Measurements from ENCODE around the gene KCNK15.
"Not testable (repeated sequence)": the region's sequence is repeated elsewhere in the genome, so short reads cannot be mapped to it uniquely, and the experiment has no call there.

Gene KCNK15

DNA sequence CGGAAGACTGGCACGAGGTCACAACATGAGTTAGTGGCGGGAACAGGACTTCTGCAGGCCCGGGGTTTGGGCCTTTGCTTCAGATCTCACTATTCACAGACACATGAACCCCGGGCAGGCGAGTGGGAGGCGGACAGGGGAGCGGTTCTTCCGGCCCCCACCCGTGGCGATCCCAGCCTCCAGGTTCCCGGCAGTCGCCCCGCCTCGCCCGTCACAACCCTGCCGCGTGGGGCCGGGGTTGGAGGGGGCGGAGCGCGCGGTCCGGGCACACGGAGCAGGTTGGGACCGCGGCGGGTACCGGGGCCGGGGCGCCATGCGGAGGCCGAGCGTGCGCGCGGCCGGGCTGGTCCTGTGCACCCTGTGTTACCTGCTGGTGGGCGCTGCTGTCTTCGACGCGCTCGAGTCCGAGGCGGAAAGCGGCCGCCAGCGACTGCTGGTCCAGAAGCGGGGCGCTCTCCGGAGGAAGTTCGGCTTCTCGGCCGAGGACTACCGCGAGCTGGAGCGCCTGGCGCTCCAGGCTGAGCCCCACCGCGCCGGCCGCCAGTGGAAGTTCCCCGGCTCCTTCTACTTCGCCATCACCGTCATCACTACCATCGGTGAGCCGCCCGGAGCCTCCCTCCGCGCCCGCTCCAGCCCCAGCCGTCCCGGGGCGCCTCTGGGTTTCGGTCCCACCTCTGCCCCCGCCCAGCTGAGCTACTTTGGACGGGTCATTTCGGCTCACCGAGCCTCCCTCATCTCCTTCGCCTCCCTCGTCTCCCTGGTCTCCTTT is at the start of gene KCNK15:
Gene KCNK15 (plus strand): TSS at position 268 of the 769 bp plus-strand sequence. CDS start 46 bp downstream, at position 314.
- Histone ChIP-seq H3K9me3 (ENCODE audit: control insufficient read depth in 1 of 2, low read length in 2 of 2) (no peaks in the 10 kb centered on the region), H3K4me3 (ENCODE audit: low read depth in 1 of 2, low read length in 2 of 2) (peak within 1 kb of the TSS; percentile 46 to 61), H3K9ac (ENCODE audit: low read depth in 1 of 2, low read length in 2 of 2) (peak within 1 kb of the TSS in 1 of 2 donors; percentile 11), H3K27ac (ENCODE audit: low read depth, low read length) (no peak within 1 kb of the TSS), H3K27me3 (ENCODE audit: control insufficient read depth in 1 of 2, insufficient read depth in 2 of 2, low read length in 2 of 2) (peaks cover 0 to 9% of the 10 kb centered on the region in 2 donors), H3K4me1 (ENCODE audit: control insufficient read depth in 1 of 2, insufficient read depth in 2 of 2, low read length in 2 of 2) (peaks cover 13 to 19% of the 10 kb centered on the region in 2 donors), H3K36me3 (ENCODE audit: control insufficient read depth in 1 of 2, insufficient read depth in 2 of 2, low read length in 2 of 2) (no peaks in the 10 kb centered on the region)

DNA sequence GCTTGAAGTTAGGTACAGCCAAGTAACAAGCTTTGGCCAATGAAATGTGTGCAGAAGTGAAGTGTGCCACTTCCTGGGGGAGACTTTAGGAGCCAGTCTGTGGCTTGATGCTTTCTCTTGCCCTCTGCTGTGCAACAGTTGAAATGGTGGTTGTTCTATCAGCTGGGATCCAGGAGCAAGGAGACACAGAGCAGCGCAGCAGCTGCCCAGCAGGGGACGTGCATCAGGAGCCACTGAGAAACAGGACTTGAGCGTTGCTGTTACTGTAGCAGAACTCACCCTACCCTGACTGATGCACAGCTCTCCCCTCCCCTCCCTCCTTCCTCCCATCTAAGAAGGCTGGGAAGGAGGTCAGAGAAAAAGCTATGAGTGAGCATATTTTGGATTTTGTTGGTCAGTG is 49.4 kb upstream of the KCNK15 start:
- Histone ChIP-seq H3K4me3 (ENCODE audit: low read depth in 1 of 2, low read length in 2 of 2) (no peak overlapping the region), H3K27ac (ENCODE audit: low read depth, low read length) (no peak overlapping the region), H3K9ac (ENCODE audit: low read depth in 1 of 2, low read length in 2 of 2) (no peak overlapping the region)

DNA sequence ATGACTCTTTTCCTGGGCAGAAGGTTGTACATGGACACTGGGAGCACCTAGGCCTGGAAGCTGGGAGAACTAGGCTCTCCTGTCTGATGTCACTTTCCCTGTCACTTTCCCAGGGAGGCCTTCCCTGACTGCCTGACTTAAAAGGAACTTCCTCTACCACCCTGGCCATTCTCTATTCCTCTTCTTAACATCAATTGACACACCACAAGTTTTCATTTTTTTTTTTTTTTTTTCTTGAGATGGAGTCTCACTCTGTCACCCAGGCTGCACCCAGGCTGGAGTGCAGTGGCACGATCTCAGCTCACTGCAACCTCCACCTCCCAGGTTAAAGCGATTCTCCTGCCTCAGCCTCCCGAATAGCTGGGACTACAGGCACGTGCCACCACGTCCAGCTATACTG is 48.6 kb upstream of the KCNK15 start:
- H3K9me3 ChIP-seq (ENCODE audit: control insufficient read depth in 1 of 2, low read length in 2 of 2); H3K27ac ChIP-seq (ENCODE audit: low read depth, low read length); H3K4me3 ChIP-seq (ENCODE audit: low read depth in 1 of 2, low read length in 2 of 2); H3K27me3 ChIP-seq (ENCODE audit: control insufficient read depth in 1 of 2, insufficient read depth in 2 of 2, low read length in 2 of 2); H3K4me1 ChIP-seq (ENCODE audit: control insufficient read depth in 1 of 2, insufficient read depth in 2 of 2, low read length in 2 of 2); H3K9ac ChIP-seq (ENCODE audit: low read depth in 1 of 2, low read length in 2 of 2); H3K36me3 ChIP-seq (ENCODE audit: control insufficient read depth in 1 of 2, insufficient read depth in 2 of 2, low read length in 2 of 2): not testable (repeated sequence)

More for the DNA sequence above, 49.4 kb upstream of the KCNK15 start:
- Histone ChIP-seq H3K4me1 (ENCODE audit: control insufficient read depth in 1 of 2, insufficient read depth in 2 of 2, low read length in 2 of 2) (peaks cover 0 to 2% of the 10 kb centered on the region in 2 donors), H3K27me3 (ENCODE audit: control insufficient read depth in 1 of 2, insufficient read depth in 2 of 2, low read length in 2 of 2) (peaks cover 0 to 3% of the 10 kb centered on the region in 2 donors), H3K9me3 (ENCODE audit: control insufficient read depth in 1 of 2, low read length in 2 of 2) (no peaks in the 10 kb centered on the region), H3K36me3 (ENCODE audit: control insufficient read depth in 1 of 2, insufficient read depth in 2 of 2, low read length in 2 of 2) (no peaks in the 10 kb centered on the region)

DNA sequence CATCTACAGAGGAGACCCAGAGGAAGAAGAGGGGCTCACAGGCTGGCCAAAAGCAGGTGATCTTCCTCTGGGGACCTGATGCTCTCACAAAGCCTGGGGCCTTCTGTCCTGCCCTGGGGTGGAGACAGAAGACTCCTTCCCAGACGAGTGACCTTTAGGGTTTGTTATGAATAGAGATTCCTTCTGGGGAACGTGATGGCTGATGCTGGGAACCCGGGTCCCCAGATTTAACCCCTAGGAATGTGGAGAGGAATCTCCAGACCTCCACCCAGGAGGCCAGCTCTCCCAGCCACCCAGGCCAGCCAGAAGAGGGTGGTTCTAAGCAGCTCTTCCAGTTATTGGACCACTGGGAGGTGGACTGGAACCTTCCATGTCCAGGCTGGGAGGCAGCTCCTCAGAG is 47.3 kb upstream of the KCNK15 start:
- Histone ChIP-seq H3K9me3 (ENCODE audit: control insufficient read depth in 1 of 2, low read length in 2 of 2) (no peaks in the 10 kb centered on the region), H3K9ac (ENCODE audit: low read depth in 1 of 2, low read length in 2 of 2) (no peak overlapping the region), H3K4me3 (ENCODE audit: low read depth in 1 of 2, low read length in 2 of 2) (no peak overlapping the region), H3K27me3 (ENCODE audit: control insufficient read depth in 1 of 2, insufficient read depth in 2 of 2, low read length in 2 of 2) (peaks cover 0 to 3% of the 10 kb centered on the region in 2 donors), H3K4me1 (ENCODE audit: control insufficient read depth in 1 of 2, insufficient read depth in 2 of 2, low read length in 2 of 2) (peaks cover 0 to 4% of the 10 kb centered on the region in 2 donors), H3K27ac (ENCODE audit: low read depth, low read length) (no peak overlapping the region), H3K36me3 (ENCODE audit: control insufficient read depth in 1 of 2, insufficient read depth in 2 of 2, low read length in 2 of 2) (no peaks in the 10 kb centered on the region)

DNA sequence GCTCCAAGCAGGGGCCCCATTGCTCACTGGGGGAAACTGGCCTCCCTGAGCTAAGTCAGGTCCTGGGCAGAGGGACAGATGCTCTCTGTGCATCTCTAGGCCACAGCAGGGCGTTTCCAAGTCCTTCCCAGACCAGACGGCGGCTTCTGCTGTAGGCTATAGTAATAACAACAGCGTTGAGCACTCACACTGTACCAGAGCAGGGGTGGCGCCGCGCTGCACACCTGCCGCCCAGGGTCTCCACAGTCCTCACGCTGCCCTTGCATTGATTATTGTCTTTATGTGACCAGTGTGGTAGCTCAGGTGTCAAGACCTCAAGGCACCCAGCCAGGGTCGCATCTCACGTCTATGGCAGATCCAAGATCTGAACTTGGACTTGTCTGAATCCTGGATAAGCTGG is 45.4 kb upstream of the KCNK15 start:
- Histone ChIP-seq H3K27ac (ENCODE audit: low read depth, low read length) (no peak overlapping the region), H3K4me1 (ENCODE audit: control insufficient read depth in 1 of 2, insufficient read depth in 2 of 2, low read length in 2 of 2) (peaks cover 0 to 4% of the 10 kb centered on the region in 2 donors), H3K9ac (ENCODE audit: low read depth in 1 of 2, low read length in 2 of 2) (no peak overlapping the region), H3K9me3 (ENCODE audit: control insufficient read depth in 1 of 2, low read length in 2 of 2) (no peaks in the 10 kb centered on the region), H3K36me3 (ENCODE audit: control insufficient read depth in 1 of 2, insufficient read depth in 2 of 2, low read length in 2 of 2) (no peaks in the 10 kb centered on the region), H3K27me3 (ENCODE audit: control insufficient read depth in 1 of 2, insufficient read depth in 2 of 2, low read length in 2 of 2) (no peaks in the 10 kb centered on the region), H3K4me3 (ENCODE audit: low read depth in 1 of 2, low read length in 2 of 2) (no peak overlapping the region)

DNA sequence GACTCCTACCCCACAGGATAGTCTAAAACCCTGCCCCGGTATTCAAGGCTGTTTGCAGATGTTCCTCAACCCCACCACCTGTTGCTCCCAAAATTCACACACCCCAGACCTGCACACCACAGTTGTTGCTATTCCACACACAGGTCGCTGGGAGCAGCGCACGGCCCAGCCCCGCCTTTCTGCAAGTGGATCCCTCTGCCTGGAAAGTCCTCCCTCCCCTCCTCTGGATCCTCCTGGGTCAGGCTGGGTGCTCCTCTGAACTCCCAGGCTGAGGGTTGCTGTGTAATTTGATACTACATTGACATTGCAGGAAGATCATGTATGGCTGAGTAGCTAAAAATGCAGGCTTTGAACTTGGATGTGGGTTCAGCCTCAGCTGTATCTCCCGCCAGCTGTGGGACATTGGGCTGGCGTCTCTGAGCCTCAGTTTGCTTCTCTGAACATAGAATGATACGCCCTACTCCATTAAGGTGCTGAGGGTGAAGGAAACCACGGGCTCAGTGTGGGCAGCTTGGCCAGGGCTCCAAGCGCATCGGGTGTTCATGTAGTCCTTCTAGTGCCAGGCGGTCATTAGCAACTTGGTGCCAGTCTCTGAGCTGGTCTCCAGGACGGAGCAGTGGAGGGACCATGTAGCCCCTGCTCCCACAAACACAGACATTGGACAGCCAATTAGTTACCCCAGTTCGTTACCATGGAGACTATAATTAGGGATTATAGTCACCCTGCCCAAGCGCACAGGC is 44.4 kb upstream of the KCNK15 start:
- H3K36me3 ChIP-seq (ENCODE audit: control insufficient read depth in 1 of 2, insufficient read depth in 2 of 2, low read length in 2 of 2), result no peaks in the 10 kb centered on the region
- no peak overlapping the region for H3K27ac ChIP-seq (ENCODE audit: low read depth, low read length)
- no peak overlapping the region for H3K9ac ChIP-seq (ENCODE audit: low read depth in 1 of 2, low read length in 2 of 2)
- no peaks in the 10 kb centered on the region for H3K27me3 ChIP-seq (ENCODE audit: control insufficient read depth in 1 of 2, insufficient read depth in 2 of 2, low read length in 2 of 2)
- H3K4me1 ChIP-seq (ENCODE audit: control insufficient read depth in 1 of 2, insufficient read depth in 2 of 2, low read length in 2 of 2), result peaks cover 0 to 4% of the 10 kb centered on the region in 2 donors
- H3K4me3 ChIP-seq (ENCODE audit: low read depth in 1 of 2, low read length in 2 of 2), result no peak overlapping the region
- H3K9me3 ChIP-seq (ENCODE audit: control insufficient read depth in 1 of 2, low read length in 2 of 2), result no peaks in the 10 kb centered on the region

DNA sequence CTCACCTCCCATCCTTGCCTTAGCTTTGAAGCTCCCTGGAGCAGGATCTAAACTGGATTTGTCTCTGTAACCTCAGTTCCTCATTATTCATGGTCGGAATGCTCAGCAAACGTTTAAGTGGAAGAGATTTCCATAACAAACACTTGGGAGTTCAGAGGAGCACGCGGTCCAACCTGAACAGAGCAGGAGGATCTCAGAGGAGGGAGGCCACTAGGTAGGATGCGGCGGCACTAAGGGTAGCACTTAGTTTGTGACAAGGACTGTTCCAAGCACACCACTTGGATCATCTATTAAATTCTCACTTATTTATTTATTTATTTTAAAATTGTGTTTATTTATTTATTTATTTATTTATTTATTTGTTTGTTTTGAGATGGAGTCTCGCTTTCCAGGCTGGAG is 43.8 kb upstream of the KCNK15 start:
- Histone ChIP-seq H3K4me1 (ENCODE audit: control insufficient read depth in 1 of 2, insufficient read depth in 2 of 2, low read length in 2 of 2) (peaks cover 0 to 4% of the 10 kb centered on the region in 2 donors), H3K27me3 (ENCODE audit: control insufficient read depth in 1 of 2, insufficient read depth in 2 of 2, low read length in 2 of 2) (no peaks in the 10 kb centered on the region), H3K9ac (ENCODE audit: low read depth in 1 of 2, low read length in 2 of 2) (no peak overlapping the region), H3K36me3 (ENCODE audit: control insufficient read depth in 1 of 2, insufficient read depth in 2 of 2, low read length in 2 of 2) (no peaks in the 10 kb centered on the region), H3K4me3 (ENCODE audit: low read depth in 1 of 2, low read length in 2 of 2) (no peak overlapping the region), H3K9me3 (ENCODE audit: control insufficient read depth in 1 of 2, low read length in 2 of 2) (no peaks in the 10 kb centered on the region), H3K27ac (ENCODE audit: low read depth, low read length) (no peak overlapping the region)

DNA sequence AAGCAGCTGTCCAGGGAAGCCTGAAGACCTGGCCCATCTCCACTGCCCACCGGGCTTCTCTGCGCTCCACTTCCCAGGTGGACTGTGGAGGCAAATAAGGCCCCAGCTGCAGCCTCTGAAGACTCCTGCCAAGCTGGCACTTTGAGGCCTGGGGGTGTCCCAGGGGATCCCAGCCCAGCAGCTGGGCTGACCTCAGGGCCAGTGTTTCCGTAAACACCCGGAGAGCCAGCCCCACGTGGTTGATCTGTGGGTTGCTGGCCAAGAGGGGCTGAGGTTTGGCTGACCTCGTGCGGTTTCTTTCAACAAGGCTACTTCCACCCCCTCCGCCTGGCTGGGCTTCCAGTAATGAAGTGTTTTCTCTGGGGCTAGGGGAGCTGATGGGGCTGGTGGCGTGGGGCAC is 42.9 kb upstream of the KCNK15 start:
- no peak overlapping the region for H3K4me3 ChIP-seq (ENCODE audit: low read depth in 1 of 2, low read length in 2 of 2)
- peaks cover 0 to 4% of the 10 kb centered on the region in 2 donors for H3K4me1 ChIP-seq (ENCODE audit: control insufficient read depth in 1 of 2, insufficient read depth in 2 of 2, low read length in 2 of 2)
- H3K9ac ChIP-seq (ENCODE audit: low read depth in 1 of 2, low read length in 2 of 2), result no peak overlapping the region
- H3K27me3 ChIP-seq (ENCODE audit: control insufficient read depth in 1 of 2, insufficient read depth in 2 of 2, low read length in 2 of 2), result no peaks in the 10 kb centered on the region
- H3K36me3 ChIP-seq (ENCODE audit: control insufficient read depth in 1 of 2, insufficient read depth in 2 of 2, low read length in 2 of 2), result no peaks in the 10 kb centered on the region
- no peak overlapping the region for H3K27ac ChIP-seq (ENCODE audit: low read depth, low read length)
- no peaks in the 10 kb centered on the region for H3K9me3 ChIP-seq (ENCODE audit: control insufficient read depth in 1 of 2, low read length in 2 of 2)

DNA sequence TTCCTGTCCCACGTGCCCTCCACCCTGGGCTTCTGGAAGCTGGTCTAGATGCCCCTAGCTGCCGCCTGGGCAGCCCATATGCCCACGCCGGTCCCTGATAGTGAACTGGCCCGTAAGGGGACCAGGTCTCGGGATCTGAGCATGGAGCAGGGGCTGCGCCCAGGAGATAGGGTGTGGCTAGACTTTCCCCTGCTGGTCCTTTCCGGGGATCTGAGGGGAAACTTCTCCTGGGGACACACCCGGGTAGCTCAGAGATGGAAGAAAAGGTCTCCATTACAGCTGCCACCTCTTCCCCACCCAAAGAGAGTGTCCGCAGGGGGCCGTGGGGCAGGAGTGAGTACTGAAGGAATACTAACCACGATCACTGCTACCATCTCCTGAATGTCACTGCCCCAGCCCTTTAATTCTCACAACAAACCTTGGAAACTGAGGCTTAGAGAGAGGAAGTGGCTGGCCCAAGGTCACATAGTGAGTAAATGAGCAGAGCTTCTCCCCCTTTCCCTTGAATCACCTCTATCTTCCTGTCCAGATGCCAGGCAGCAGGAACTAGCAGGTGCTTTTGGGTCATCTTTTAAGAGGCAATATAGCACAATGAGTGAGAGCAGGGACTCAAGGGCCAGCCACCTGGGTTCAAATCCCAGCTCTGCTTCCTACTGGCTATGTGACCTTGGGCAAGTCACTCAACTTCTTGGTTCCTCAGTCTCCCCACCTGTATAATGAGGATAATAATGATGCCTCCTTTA is 42.3 kb upstream of the KCNK15 start:
- H3K9me3 ChIP-seq (ENCODE audit: control insufficient read depth in 1 of 2, low read length in 2 of 2), result no peaks in the 10 kb centered on the region
- no peak overlapping the region for H3K9ac ChIP-seq (ENCODE audit: low read depth in 1 of 2, low read length in 2 of 2)
- H3K4me1 ChIP-seq (ENCODE audit: control insufficient read depth in 1 of 2, insufficient read depth in 2 of 2, low read length in 2 of 2), result peaks cover 0 to 4% of the 10 kb centered on the region in 2 donors
- no peaks in the 10 kb centered on the region for H3K27me3 ChIP-seq (ENCODE audit: control insufficient read depth in 1 of 2, insufficient read depth in 2 of 2, low read length in 2 of 2)
- no peak overlapping the region for H3K27ac ChIP-seq (ENCODE audit: low read depth, low read length)
- H3K4me3 ChIP-seq (ENCODE audit: low read depth in 1 of 2, low read length in 2 of 2), result no peak overlapping the region
- H3K36me3 ChIP-seq (ENCODE audit: control insufficient read depth in 1 of 2, insufficient read depth in 2 of 2, low read length in 2 of 2), result no peaks in the 10 kb centered on the region

Data from duodenal mucosa (tissue), 2 donors.